H1 (cell line): ENCODE data around the gene GARNL3.

Source experiments
- CEBPB ChIP-seq: IDR thresholded peaks from 2 replicates; pipeline ENCODE4 v1.6.1; 2012; ENCODE audit warnings: low read depth, low read length
- EZH2 ChIP-seq: fragments of 200-600 bp; sonication (generic); IDR thresholded peaks from 2 replicates; pipeline ENCODE4 v1.7.1; 2012; ENCODE audit warnings: low read depth, mild to moderate bottlenecking, moderate library complexity, low read length, inconsistent platforms; ENCODE audit not compliant: severe bottlenecking
- FOSL1 ChIP-seq: IDR thresholded peaks from 2 replicates; pipeline ENCODE4 v1.6.1; 2011; ENCODE audit warnings: mild to moderate bottlenecking, low read depth, low read length, moderate library complexity; ENCODE audit not compliant: insufficient read depth
- JUND ChIP-seq: IDR thresholded peaks from 2 replicates; pipeline ENCODE4 v1.6.1; 2011; ENCODE audit warnings: mild to moderate bottlenecking, improper control_type of control experiment, low read length
- KDM1A ChIP-seq: fragments of 200-600, 300-600 bp; sonication (generic); IDR thresholded peaks from 2 replicates; pipeline ENCODE4 v1.7.1; 2016; ENCODE audit warnings: mild to moderate bottlenecking, low read length, borderline replicate concordance
- POLR2A ChIP-seq, 2 experiments: IDR thresholded peaks; 1 replicate in 1 of 2; 2 replicates in 1 of 2; pipeline ENCODE4 v1.6.1; 2011; ENCODE audit warnings: low read depth in 2 of 2, low read length in 2 of 2, mild to moderate bottlenecking in 2 of 2; ENCODE audit errors: control extremely low read depth in 1 of 2
- RNF2 ChIP-seq: fragments of 200-900, 300-1000 bp; sonication (generic); IDR thresholded peaks from 2 replicates; pipeline ENCODE4 v1.7.1; 2016; ENCODE audit warnings: borderline replicate concordance, low read depth, mild to moderate bottlenecking, antibody characterized with exemption, low read length; ENCODE audit not compliant: poor library complexity, severe bottlenecking; ENCODE audit errors: missing control alignments
- SIN3A ChIP-seq, 2 experiments: IDR thresholded peaks in 1 of 2; conservative IDR thresholded peaks in 1 of 2; 2 replicates each; pipeline ENCODE4 v1.6.1; 2011 to 2012; ENCODE audit warnings: low read length in 2 of 2, improper control_type of control experiment in 1 of 2, low read depth in 1 of 2, mild to moderate bottlenecking in 1 of 2
- SP2 ChIP-seq: IDR thresholded peaks from 2 replicates; pipeline ENCODE4 v1.6.1; 2012; ENCODE audit warnings: mild to moderate bottlenecking, low read length, inconsistent platforms
- TF ChIP-seq, protein P1 (sequence below), 3 experiments: IDR thresholded peaks; 1 replicate in 2 of 3; 2 replicates in 1 of 3; pipeline versions ENCODE4 v1.5.1 to v1.6.1; 2011; ENCODE audit warnings: low read length in 3 of 3, mild to moderate bottlenecking in 3 of 3, inconsistent platforms in 2 of 3, low read depth in 1 of 3, moderate library complexity in 1 of 3; ENCODE audit not compliant: insufficient read depth in 1 of 3; ENCODE audit errors: control extremely low read depth in 1 of 3
- TF ChIP-seq, protein P2 (sequence below): IDR thresholded peaks from 2 replicates; pipeline ENCODE4 v1.6.1; 2012; ENCODE audit warnings: inconsistent platforms

GRCh38 chr9:127300886-127301447 lies 36.4 kb downstream of the GARNL3 start:
- TF ChIP-seq FOSL1 (no peak), SIN3A (conservative IDR thresholded peaks at IDR 0.05 in 1 of 2, IDR thresholded peaks at IDR 0.05 in 1 of 2; ENCODE audit: low read depth in 1 of 2, low read length in 2 of 2) (no peak), JUND (no peak), POLR2A (IDR thresholded peaks at IDR 0.05; ENCODE audit: control extremely low read depth in 1 of 2, low read depth in 2 of 2, low read length in 2 of 2) (no peak), CEBPB (no peak), RNF2 (no peak), KDM1A (no peak), EZH2 (no peak), SP2 (no peak)
- TF ChIP-seq, protein P1, sequence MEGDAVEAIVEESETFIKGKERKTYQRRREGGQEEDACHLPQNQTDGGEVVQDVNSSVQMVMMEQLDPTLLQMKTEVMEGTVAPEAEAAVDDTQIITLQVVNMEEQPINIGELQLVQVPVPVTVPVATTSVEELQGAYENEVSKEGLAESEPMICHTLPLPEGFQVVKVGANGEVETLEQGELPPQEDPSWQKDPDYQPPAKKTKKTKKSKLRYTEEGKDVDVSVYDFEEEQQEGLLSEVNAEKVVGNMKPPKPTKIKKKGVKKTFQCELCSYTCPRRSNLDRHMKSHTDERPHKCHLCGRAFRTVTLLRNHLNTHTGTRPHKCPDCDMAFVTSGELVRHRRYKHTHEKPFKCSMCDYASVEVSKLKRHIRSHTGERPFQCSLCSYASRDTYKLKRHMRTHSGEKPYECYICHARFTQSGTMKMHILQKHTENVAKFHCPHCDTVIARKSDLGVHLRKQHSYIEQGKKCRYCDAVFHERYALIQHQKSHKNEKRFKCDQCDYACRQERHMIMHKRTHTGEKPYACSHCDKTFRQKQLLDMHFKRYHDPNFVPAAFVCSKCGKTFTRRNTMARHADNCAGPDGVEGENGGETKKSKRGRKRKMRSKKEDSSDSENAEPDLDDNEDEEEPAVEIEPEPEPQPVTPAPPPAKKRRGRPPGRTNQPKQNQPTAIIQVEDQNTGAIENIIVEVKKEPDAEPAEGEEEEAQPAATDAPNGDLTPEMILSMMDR (IDR thresholded peaks at IDR 0.05; ENCODE audit: control extremely low read depth in 1 of 3, insufficient read depth in 1 of 3, low read depth in 1 of 3, low read length in 3 of 3): no peak
- TF ChIP-seq, protein P2, sequence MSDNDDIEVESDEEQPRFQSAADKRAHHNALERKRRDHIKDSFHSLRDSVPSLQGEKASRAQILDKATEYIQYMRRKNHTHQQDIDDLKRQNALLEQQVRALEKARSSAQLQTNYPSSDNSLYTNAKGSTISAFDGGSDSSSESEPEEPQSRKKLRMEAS: no peak
